ENCODE data around the gene MSLN.
"Not testable (repeated sequence)": the region's sequence is repeated elsewhere in the genome, so short reads cannot be mapped to it uniquely, and the experiment has no call there.

MSLN gene

GRCh38 chr16:760545-761343 is at the start of gene MSLN:
Gene MSLN, plus strand, starts transcription at chr16:760734. Its CDS starts 1,947 bp downstream, at chr16:762681.
- DNase-seq: no peak

- DNase-seq: no peak
These were observed 49.5 kb upstream of the MSLN start for GRCh38 chr16:711084-711483.

- peak; percentile 45 for DNase-seq
These were observed 48.8 kb upstream of the MSLN start for GRCh38 chr16:711548-712320.

- not testable (repeated sequence) for DNase-seq
These were observed 47.7 kb upstream of the MSLN start for GRCh38 chr16:712740-713250.

- no peak for DNase-seq
These were observed 46.5 kb upstream of the MSLN start for GRCh38 chr16:714079-714478.

GRCh38 chr16:714558-715476 is 45.7 kb upstream of the MSLN start, which contains the start of gene METRN:
Gene METRN, plus strand, starts transcription at chr16:715118. Its CDS starts 172 bp downstream, at chr16:715290.
- peak; percentile 41 for DNase-seq

- DNase-seq: no peak
These were observed 44.9 kb upstream of the MSLN start for GRCh38 chr16:715477-716199.

GRCh38 chr16:716200-716568 is 44.4 kb upstream of the MSLN start:
- no peak for DNase-seq

- DNase-seq: no peak
These were observed 43.7 kb upstream of the MSLN start for GRCh38 chr16:716768-717325.

GRCh38 chr16:717450-718245 is 42.9 kb upstream of the MSLN start:
- no peak for DNase-seq

- no peak for DNase-seq
These were observed 42.1 kb upstream of the MSLN start for GRCh38 chr16:718389-718788.

GRCh38 chr16:718922-719321 is 41.6 kb upstream of the MSLN start:
- no peak for DNase-seq

- DNase-seq: no peak
These were observed 40.6 kb upstream of the MSLN start for GRCh38 chr16:719815-720446.

GRCh38 chr16:720447-720989 is 40.0 kb upstream of the MSLN start:
- DNase-seq: peak; percentile 18

- DNase-seq: peak; percentile 61
These were observed 39.4 kb upstream of the MSLN start, which contains the start of gene ANTKMT for GRCh38 chr16:720990-721764. Gene ANTKMT, plus strand, starts transcription at chr16:721146. Its CDS starts 129 bp downstream, at chr16:721275.

GRCh38 chr16:721765-722540 is 38.6 kb upstream of the MSLN start:
- DNase-seq: no peak

- DNase-seq: no peak
These were observed 37.5 kb upstream of the MSLN start for GRCh38 chr16:722835-723633.
